ENCODE measurements around the gene L2HGDH.

L2HGDH gene

DNA sequence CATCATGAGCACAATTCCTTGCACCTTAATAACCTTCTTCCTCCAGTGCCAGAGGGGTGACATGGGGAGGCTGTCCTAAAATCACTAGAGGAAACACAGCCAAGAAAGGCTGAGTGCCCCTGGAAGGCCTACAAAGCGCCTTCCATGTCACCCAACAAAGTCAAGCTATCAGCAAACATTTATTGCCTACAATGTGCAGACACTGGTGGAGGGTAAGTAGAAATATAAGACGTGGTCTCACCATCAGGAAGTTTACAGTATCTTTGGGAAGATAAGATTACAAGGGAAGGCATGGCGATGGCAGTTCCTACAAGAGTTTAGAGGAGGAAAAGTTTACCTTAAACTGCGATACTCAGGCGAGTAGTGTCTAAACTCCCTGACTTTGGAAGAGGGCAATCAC, 28.0 kb upstream of the L2HGDH start:
- Histone ChIP-seq H2AK5ac (ENCODE audit: low read length) (no peak overlapping the region), H3K27me3 (ENCODE audit: insufficient read depth, low read length) (no peaks in the 10 kb centered on the region), H2BK12ac (ENCODE audit: low read length) (no peak overlapping the region), H3K4ac (ENCODE audit: low read depth, low read length) (no peak overlapping the region), H3K27ac (ENCODE audit: low read depth, low read length) (no peak overlapping the region), H3K4me2 (ENCODE audit: low read length) (no peak overlapping the region), H3K79me2 (ENCODE audit: control insufficient read depth, insufficient read depth, low read length, poor library complexity) (no peaks in the 10 kb centered on the region), H4K91ac (ENCODE audit: low read depth, low read length) (no peak overlapping the region), H3K4me3 (ENCODE audit: low read depth, low read length) (no peak overlapping the region), H3K23ac (ENCODE audit: low read length) (no peak overlapping the region), H3K79me1 (ENCODE audit: low read length) (peaks cover 3% of the 10 kb centered on the region), H2AFZ (ENCODE audit: insufficient read depth, low read length, poor library complexity) (no peak overlapping the region), H2BK120ac (ENCODE audit: insufficient read depth, low read length, poor library complexity) (no peak overlapping the region), H3K9me3 (ENCODE audit: insufficient read depth, low read depth, low read length) (no peaks in the 10 kb centered on the region), H4K12ac (ENCODE audit: low read depth, low read length) (no peak overlapping the region), H4K8ac (ENCODE audit: low read depth, low read length) (no peak overlapping the region), H2BK5ac (ENCODE audit: low read depth, low read length, poor library complexity) (no peak overlapping the region), H3K36me3 (ENCODE audit: control insufficient read depth in 1 of 2, insufficient read depth in 2 of 2, low read length in 2 of 2) (no peaks in the 10 kb centered on the region), H3K18ac (ENCODE audit: low read length) (no peak overlapping the region), H3K4me1 (ENCODE audit: control insufficient read depth in 1 of 2, insufficient read depth in 2 of 2, low read length in 2 of 2) (peaks cover 4 to 11% of the 10 kb centered on the region in 2 experiments), H3K14ac (ENCODE audit: low read length) (no peak overlapping the region), H3K9ac (ENCODE audit: low read length) (no peak overlapping the region)
- WGBS (ENCODE audit: extremely low coverage, insufficient coverage, insufficient read length), result no CpG with 5 or more reads among the region's 5 CpGs
- DNase-seq, result no peak

DNA sequence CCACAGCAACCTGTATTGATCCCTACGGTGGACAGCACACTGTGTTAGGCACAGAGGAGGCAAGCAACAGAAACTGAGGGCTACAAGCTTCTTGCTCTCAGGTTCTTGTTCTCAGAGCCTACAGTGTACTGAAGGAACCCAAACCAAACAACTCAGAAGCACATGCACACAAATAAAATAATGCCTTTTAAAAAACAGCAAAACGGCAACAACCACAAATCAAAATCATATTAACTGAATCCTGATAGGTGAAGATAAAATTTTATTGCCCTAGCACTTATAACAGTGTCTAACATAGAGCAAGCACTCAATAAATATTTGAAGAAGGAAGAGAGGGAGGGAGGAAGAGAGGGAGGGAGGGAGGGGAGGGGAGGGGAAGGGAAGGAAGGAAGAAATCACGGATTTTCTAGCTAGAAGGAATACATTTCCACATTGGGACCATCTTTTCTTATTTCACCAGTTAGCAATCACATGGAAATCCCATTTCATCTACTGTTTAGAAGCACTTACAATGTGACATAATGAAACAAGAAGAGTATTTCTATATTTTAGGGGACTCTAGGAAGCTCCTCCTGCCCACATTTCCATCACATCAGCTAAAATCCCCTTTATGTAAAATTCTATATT, 27.3 kb upstream of the L2HGDH start:
- H3K14ac ChIP-seq (ENCODE audit: low read length), result no peak overlapping the region
- DNase-seq, result no peak
- H3K4me1 ChIP-seq (ENCODE audit: control insufficient read depth in 1 of 2, insufficient read depth in 2 of 2, low read length in 2 of 2), result peaks cover 4 to 13% of the 10 kb centered on the region in 2 experiments
- H4K8ac ChIP-seq (ENCODE audit: low read depth, low read length), result no peak overlapping the region
- H3K4ac ChIP-seq (ENCODE audit: low read depth, low read length), result no peak overlapping the region
- no peaks in the 10 kb centered on the region for H3K9me3 ChIP-seq (ENCODE audit: insufficient read depth, low read depth, low read length)
- H3K18ac ChIP-seq (ENCODE audit: low read length), result no peak overlapping the region
- H3K27me3 ChIP-seq (ENCODE audit: insufficient read depth, low read length), result no peaks in the 10 kb centered on the region
- H2BK12ac ChIP-seq (ENCODE audit: low read length), result no peak overlapping the region
- no peak overlapping the region for H3K27ac ChIP-seq (ENCODE audit: low read depth, low read length)
- H2AFZ ChIP-seq (ENCODE audit: insufficient read depth, low read length, poor library complexity), result no peak overlapping the region
- H3K9ac ChIP-seq (ENCODE audit: low read length), result no peak overlapping the region
- no peaks in the 10 kb centered on the region for H3K79me2 ChIP-seq (ENCODE audit: control insufficient read depth, insufficient read depth, low read length, poor library complexity)
- WGBS (ENCODE audit: extremely low coverage, insufficient coverage, insufficient read length), result no CpG with 5 or more reads among the region's 3 CpGs
- peaks cover 5% of the 10 kb centered on the region for H3K79me1 ChIP-seq (ENCODE audit: low read length)
- no peak overlapping the region for H4K91ac ChIP-seq (ENCODE audit: low read depth, low read length)
- no peak overlapping the region for H3K4me3 ChIP-seq (ENCODE audit: low read depth, low read length)
- no peak overlapping the region for H3K4me2 ChIP-seq (ENCODE audit: low read length)
- H3K36me3 ChIP-seq (ENCODE audit: control insufficient read depth in 1 of 2, insufficient read depth in 2 of 2, low read length in 2 of 2), result no peaks in the 10 kb centered on the region
- H2BK5ac ChIP-seq (ENCODE audit: low read depth, low read length, poor library complexity), result no peak overlapping the region
- H2BK120ac ChIP-seq (ENCODE audit: insufficient read depth, low read length, poor library complexity), result no peak overlapping the region
- H3K23ac ChIP-seq (ENCODE audit: low read length), result no peak overlapping the region
- no peak overlapping the region for H2AK5ac ChIP-seq (ENCODE audit: low read length)
- no peak overlapping the region for H4K12ac ChIP-seq (ENCODE audit: low read depth, low read length)

DNA sequence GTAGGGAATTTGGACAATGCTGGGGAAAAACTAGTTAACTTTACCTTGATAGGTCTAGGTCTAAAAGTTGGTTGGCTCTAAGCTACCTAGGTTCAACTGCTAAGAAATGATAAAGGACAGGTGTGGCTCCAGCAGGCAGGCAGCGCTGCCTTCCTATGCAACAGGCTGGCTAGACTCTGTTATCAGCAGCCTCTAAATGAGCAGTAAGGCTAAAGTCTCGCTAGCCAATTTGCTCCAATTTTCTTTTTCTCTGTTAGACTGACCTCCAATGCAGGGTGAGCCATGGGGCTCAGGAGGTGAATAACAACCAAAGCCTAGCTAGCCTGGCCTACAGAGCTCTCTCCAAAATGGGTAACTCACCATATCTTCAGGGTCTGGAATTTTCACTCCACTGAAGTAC, 26.6 kb upstream of the L2HGDH start:
- Histone ChIP-seq H2AK5ac (ENCODE audit: low read length) (no peak overlapping the region), H3K9me3 (ENCODE audit: insufficient read depth, low read depth, low read length) (no peaks in the 10 kb centered on the region), H2BK12ac (ENCODE audit: low read length) (no peak overlapping the region), H3K18ac (ENCODE audit: low read length) (no peak overlapping the region), H3K27me3 (ENCODE audit: insufficient read depth, low read length) (no peaks in the 10 kb centered on the region), H3K36me3 (ENCODE audit: control insufficient read depth in 1 of 2, insufficient read depth in 2 of 2, low read length in 2 of 2) (no peaks in the 10 kb centered on the region), H2BK5ac (ENCODE audit: low read depth, low read length, poor library complexity) (no peak overlapping the region), H3K23ac (ENCODE audit: low read length) (no peak overlapping the region), H4K12ac (ENCODE audit: low read depth, low read length) (no peak overlapping the region), H2BK120ac (ENCODE audit: insufficient read depth, low read length, poor library complexity) (no peak overlapping the region), H3K4ac (ENCODE audit: low read depth, low read length) (no peak overlapping the region), H3K79me1 (ENCODE audit: low read length) (peaks cover 5% of the 10 kb centered on the region), H2AFZ (ENCODE audit: insufficient read depth, low read length, poor library complexity) (no peak overlapping the region), H3K4me2 (ENCODE audit: low read length) (no peak overlapping the region), H3K4me3 (ENCODE audit: low read depth, low read length) (no peak overlapping the region), H3K14ac (ENCODE audit: low read length) (no peak overlapping the region), H4K8ac (ENCODE audit: low read depth, low read length) (no peak overlapping the region), H3K9ac (ENCODE audit: low read length) (no peak overlapping the region), H3K79me2 (ENCODE audit: control insufficient read depth, insufficient read depth, low read length, poor library complexity) (no peaks in the 10 kb centered on the region), H3K27ac (ENCODE audit: low read depth, low read length) (no peak overlapping the region), H3K4me1 (ENCODE audit: control insufficient read depth in 1 of 2, insufficient read depth in 2 of 2, low read length in 2 of 2) (peaks cover 4 to 15% of the 10 kb centered on the region in 2 experiments), H4K91ac (ENCODE audit: low read depth, low read length) (no peak overlapping the region)
- WGBS (ENCODE audit: extremely low coverage, insufficient coverage, insufficient read length), result no CpG with 5 or more reads among the region's 2 CpGs
- no peak for DNase-seq

DNA sequence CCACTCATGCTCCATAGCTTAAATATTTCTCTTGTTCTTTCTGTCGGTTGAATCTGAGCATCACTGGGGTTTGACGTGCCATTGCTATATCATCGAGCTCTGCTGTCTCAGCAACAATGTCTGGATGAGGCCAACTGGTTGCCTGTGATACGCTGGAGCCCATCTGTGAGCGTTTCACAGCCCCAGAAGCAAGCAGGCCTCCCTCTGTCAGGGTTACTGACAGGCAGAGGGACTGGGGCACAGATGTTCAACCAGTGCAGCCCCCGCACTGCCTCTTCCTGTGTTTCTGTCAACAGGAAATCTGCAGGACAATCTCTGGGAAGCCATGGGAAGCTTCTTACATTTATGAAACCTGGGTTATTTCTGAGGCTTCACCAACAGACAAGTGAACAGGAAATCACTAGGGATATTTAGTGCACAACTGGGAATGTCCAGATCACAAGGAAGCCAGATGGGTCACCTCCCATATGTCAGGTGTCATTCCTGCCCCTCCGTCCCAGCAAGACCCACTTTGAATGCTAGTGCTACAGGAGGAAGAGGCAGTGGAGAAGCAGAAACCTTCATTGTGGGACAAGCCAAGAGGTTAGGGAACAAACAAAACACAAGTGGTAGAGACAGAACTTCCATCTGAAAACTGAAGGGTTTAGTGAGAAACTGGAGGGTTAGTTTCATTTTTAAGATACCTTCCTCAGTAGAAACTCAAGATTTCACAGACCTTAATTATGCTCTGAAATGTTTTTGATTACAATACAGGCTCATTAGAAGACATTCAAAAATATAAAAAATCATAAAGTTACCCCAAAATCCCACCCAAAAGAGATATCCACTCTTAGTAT, 24.2 kb upstream of the L2HGDH start:
- no peak overlapping the region for H2AFZ ChIP-seq (ENCODE audit: insufficient read depth, low read length, poor library complexity)
- H4K8ac ChIP-seq (ENCODE audit: low read depth, low read length), result no peak overlapping the region
- no peak overlapping the region for H3K4me3 ChIP-seq (ENCODE audit: low read depth, low read length)
- H3K79me1 ChIP-seq (ENCODE audit: low read length), result peaks cover 5% of the 10 kb centered on the region
- no peaks in the 10 kb centered on the region for H3K79me2 ChIP-seq (ENCODE audit: control insufficient read depth, insufficient read depth, low read length, poor library complexity)
- H3K27ac ChIP-seq (ENCODE audit: low read depth, low read length), result peak overlapping the region; percentile 28
- no peak overlapping the region for H3K14ac ChIP-seq (ENCODE audit: low read length)
- H4K12ac ChIP-seq (ENCODE audit: low read depth, low read length), result no peak overlapping the region
- no peaks in the 10 kb centered on the region for H3K27me3 ChIP-seq (ENCODE audit: insufficient read depth, low read length)
- no peak overlapping the region for H4K91ac ChIP-seq (ENCODE audit: low read depth, low read length)
- H2AK5ac ChIP-seq (ENCODE audit: low read length), result peak overlapping the region; percentile 15
- no peaks in the 10 kb centered on the region for H3K36me3 ChIP-seq (ENCODE audit: control insufficient read depth in 1 of 2, insufficient read depth in 2 of 2, low read length in 2 of 2)
- H3K23ac ChIP-seq (ENCODE audit: low read length), result no peak overlapping the region
- DNase-seq, result no peak
- H3K18ac ChIP-seq (ENCODE audit: low read length), result no peak overlapping the region
- H3K4me1 ChIP-seq (ENCODE audit: control insufficient read depth in 1 of 2, insufficient read depth in 2 of 2, low read length in 2 of 2), result peaks cover 4 to 17% of the 10 kb centered on the region in 2 experiments
- no peaks in the 10 kb centered on the region for H3K9me3 ChIP-seq (ENCODE audit: insufficient read depth, low read depth, low read length)
- no peak overlapping the region for H3K4ac ChIP-seq (ENCODE audit: low read depth, low read length)
- H3K4me2 ChIP-seq (ENCODE audit: low read length), result no peak overlapping the region
- H3K9ac ChIP-seq (ENCODE audit: low read length), result no peak overlapping the region
- no CpG with 5 or more reads among the region's 7 CpGs for WGBS (ENCODE audit: extremely low coverage, insufficient coverage, insufficient read length)
- H2BK12ac ChIP-seq (ENCODE audit: low read length), result peak overlapping the region; percentile 69
- peak overlapping the region; percentile 48 for H2BK120ac ChIP-seq (ENCODE audit: insufficient read depth, low read length, poor library complexity)
- no peak overlapping the region for H2BK5ac ChIP-seq (ENCODE audit: low read depth, low read length, poor library complexity)
